A673 (cell line): Measurements from ENCODE around the gene CXCR6. TPM values are rescaled to one million over a fixed set of nuclear protein-coding genes. Genes with fewer than 3 reads are reported as not detected.

Experiments
- BruUV-seq: library from RNA; stranded (reverse); fragments of 400-500 nt; replicated peaks from 2 replicates; lab custom pipeline; 2021; lab: Mats Ljungman, UMichigan
- CTCF ChIA-PET: fragments of 300-600 bp; sonication (Branson Sonifier 250); formaldehyde crosslinking; loops from one replicate; lab custom pipeline; 2022; ENCODE audit warnings: antibody characterized with exemption; lab: Charles Lee
- POLR2A ChIA-PET: fragments of 300-600 bp; sonication (Branson Sonifier 250); formaldehyde crosslinking; loops from one replicate; lab custom pipeline; 2022; ENCODE audit warnings: antibody characterized with exemption; ENCODE audit not compliant: low non-redundant PET; lab: Charles Lee
- DNase-seq: peaks from one replicate; pipeline ENCODE4 v3.0.0-alpha.2; 2015; ENCODE audit warnings: low spot score
- H3K27ac ChIP-seq: fragments of 200-600 bp; sonication (generic); 2 replicates; pipeline ENCODE4 v1.5.1; 2016; ENCODE audit warnings: mixed run types, low read depth, mild to moderate bottlenecking, mixed read lengths, antibody characterized with exemption, low read length; ENCODE audit not compliant: poor library complexity, severe bottlenecking
- H3K27me3 ChIP-seq: fragments of 200-600 bp; sonication (generic); replicated peaks from 2 replicates; pipeline ENCODE4 v1.6.1; 2017; ENCODE audit warnings: mixed run types, low read depth, mild to moderate bottlenecking, mixed read lengths, antibody characterized with exemption, low read length; ENCODE audit not compliant: insufficient read depth, poor library complexity
- H3K36me3 ChIP-seq: fragments of 200-600 bp; sonication (generic); 2 replicates; pipeline ENCODE4 v1.6.1; 2016; ENCODE audit warnings: mixed run types, mild to moderate bottlenecking, mixed read lengths, antibody characterized with exemption, low read length; ENCODE audit not compliant: insufficient read depth, poor library complexity, severe bottlenecking
- H3K4me1 ChIP-seq: fragments of 200-600 bp; sonication (generic); 2 replicates; pipeline ENCODE4 v1.6.1; 2017; ENCODE audit warnings: mixed run types, mild to moderate bottlenecking, mixed read lengths, antibody characterized with exemption, low read length; ENCODE audit not compliant: insufficient read depth, poor library complexity, severe bottlenecking
- H3K4me3 ChIP-seq: fragments of 200-600 bp; sonication (generic); 2 replicates; pipeline ENCODE4 v1.5.1; 2016; ENCODE audit warnings: low read depth, mixed run types, mild to moderate bottlenecking, mixed read lengths, low read length; ENCODE audit not compliant: poor library complexity, severe bottlenecking
- H3K9me3 ChIP-seq: fragments of 200-600 bp; sonication (generic); 2 replicates; pipeline ENCODE4 v1.6.1; 2016; ENCODE audit warnings: mixed run types, low read depth, mild to moderate bottlenecking, mixed read lengths, antibody characterized with exemption, low read length; ENCODE audit not compliant: poor library complexity, severe bottlenecking
- EZH2 ChIP-seq: fragments of 200-600 bp; sonication (generic); IDR thresholded peaks from 2 replicates; pipeline ENCODE4 v1.6.1; 2017; ENCODE audit warnings: borderline replicate concordance, low read depth, mild to moderate bottlenecking, mixed read lengths, antibody characterized with exemption, low read length; ENCODE audit not compliant: poor library complexity, severe bottlenecking
- intact Hi-C: fragments of 100-400 bp; cut with micrococcal nuclease; formaldehyde crosslinking; loops from one replicate; pipeline ENCODE4 v1.10.0; 2022; ENCODE audit not compliant: unreplicated experiment
- total RNA-seq: library from RNA; stranded (reverse); gene quantifications from 2 replicates; pipeline ENCODE4 v1.2.3, GENCODE V29; 2021
- TF ChIP-seq, protein P1 (sequence below): fragments of 300-800, 200-600 bp; sonication (generic); conservative IDR thresholded peaks from 2 replicates; pipeline ENCODE4 v1.5.1; 2017; ENCODE audit warnings: low read depth, mild to moderate bottlenecking, antibody characterized with exemption, low read length, moderate library complexity, mixed read lengths

CXCR6 gene
- total RNA-seq, 1 experiment from 2014 or later: not detected

GRCh38 chr3:45906681-45907407, 36.4 kb upstream of the CXCR6 start:
- BruUV-seq: no TSS peak
- intact Hi-C loops: no loop called here
- no peak for DNase-seq

DNA sequence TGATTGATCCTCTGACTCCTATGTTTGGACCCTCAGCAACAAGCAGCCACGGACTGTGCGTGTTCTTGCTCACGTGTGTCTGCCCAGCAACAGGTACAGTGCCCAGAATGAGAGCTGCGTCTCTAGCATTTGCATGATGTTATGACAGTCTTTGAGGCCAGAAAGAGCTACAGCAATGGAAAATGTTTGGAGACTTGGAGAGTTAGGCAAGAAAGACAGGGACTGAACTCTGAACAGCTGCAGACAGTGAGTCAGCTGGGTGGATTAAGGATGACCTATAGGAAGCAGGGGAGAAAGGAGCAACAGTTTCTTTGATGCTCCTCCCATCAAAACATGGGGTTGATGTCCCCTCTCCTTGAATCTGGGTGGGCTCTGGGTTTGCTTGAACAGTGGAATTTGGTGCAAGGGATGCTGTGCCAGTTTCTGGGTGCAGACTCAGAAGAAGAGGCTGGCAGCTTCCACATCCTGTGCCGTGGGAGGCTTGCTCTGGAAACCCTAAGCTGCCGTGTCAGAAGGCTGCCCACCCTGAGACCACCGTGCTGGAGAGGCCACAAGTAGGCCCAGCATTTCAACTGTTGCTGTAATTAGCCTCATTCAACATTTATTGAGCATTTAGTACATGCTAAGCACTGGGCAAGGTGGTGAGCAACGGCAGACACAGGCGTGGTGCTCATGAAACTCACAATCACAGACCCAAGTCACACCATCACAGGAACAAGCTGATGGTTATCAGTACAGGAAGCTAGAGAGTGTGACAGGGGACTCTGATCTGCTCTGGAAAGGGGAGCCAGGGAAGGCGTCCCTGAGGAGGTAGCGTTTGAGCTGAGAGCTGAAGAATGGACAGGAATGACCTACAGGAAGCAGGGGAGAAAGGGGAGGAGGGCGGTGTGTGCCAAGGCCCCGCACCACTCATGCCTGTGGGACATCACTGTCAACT, 35.2 kb upstream of the CXCR6 start:
- BruUV-seq: no TSS peak
- Histone ChIP-seq H3K27me3 (no peaks in the 10 kb centered on the region), H3K36me3 (no peaks in the 10 kb centered on the region), H3K9me3 (no peaks in the 10 kb centered on the region), H3K4me1 (no peaks in the 10 kb centered on the region), H3K27ac (no peak overlapping the region), H3K4me3 (no peak overlapping the region)
- TF ChIP-seq, protein P1, sequence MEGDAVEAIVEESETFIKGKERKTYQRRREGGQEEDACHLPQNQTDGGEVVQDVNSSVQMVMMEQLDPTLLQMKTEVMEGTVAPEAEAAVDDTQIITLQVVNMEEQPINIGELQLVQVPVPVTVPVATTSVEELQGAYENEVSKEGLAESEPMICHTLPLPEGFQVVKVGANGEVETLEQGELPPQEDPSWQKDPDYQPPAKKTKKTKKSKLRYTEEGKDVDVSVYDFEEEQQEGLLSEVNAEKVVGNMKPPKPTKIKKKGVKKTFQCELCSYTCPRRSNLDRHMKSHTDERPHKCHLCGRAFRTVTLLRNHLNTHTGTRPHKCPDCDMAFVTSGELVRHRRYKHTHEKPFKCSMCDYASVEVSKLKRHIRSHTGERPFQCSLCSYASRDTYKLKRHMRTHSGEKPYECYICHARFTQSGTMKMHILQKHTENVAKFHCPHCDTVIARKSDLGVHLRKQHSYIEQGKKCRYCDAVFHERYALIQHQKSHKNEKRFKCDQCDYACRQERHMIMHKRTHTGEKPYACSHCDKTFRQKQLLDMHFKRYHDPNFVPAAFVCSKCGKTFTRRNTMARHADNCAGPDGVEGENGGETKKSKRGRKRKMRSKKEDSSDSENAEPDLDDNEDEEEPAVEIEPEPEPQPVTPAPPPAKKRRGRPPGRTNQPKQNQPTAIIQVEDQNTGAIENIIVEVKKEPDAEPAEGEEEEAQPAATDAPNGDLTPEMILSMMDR: no peak
- no peak for TF ChIP-seq EZH2
- intact Hi-C loops: no loop called here
- CTCF ChIA-PET: no interaction called here
- no peak for DNase-seq
- POLR2A ChIA-PET: no interaction called here

More at GRCh38 chr3:45906681-45907407, 36.4 kb upstream of the CXCR6 start:
- no peaks in the 10 kb centered on the region for H3K36me3 ChIP-seq
- no peak overlapping the region for H3K27ac ChIP-seq
- no peak overlapping the region for H3K4me3 ChIP-seq
- H3K27me3 ChIP-seq: no peaks in the 10 kb centered on the region
- TF ChIP-seq, protein P1: no peak
- TF ChIP-seq EZH2: no peak
- CTCF ChIA-PET: no interaction called here
- H3K9me3 ChIP-seq: no peaks in the 10 kb centered on the region
- POLR2A ChIA-PET: no interaction called here
- no peaks in the 10 kb centered on the region for H3K4me1 ChIP-seq

DNA sequence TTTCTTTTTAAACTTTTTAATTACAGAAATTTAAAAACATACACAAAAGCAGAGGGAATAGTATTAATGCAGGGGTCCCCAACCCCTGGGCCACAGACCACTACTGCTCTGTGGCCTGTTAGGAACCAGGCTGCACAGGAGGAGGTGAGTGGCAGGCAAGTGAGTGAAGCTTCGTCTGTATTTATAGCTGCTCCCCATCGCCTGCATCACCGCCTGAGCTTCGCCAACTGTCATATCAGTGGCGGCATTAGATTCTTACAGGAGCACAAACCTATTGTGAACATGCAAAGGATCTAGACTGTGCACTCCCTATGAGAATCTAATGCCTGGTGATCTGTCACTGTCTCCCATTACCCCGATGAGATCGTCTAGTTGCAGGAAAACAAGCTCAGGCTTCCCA, 34.5 kb upstream of the CXCR6 start:
- BruUV-seq: no TSS peak
- ChIA-PET POLR2A (no interaction called here), CTCF (no interaction called here)
- Histone ChIP-seq H3K27ac (no peak overlapping the region), H3K4me1 (no peaks in the 10 kb centered on the region), H3K4me3 (no peak overlapping the region), H3K36me3 (no peaks in the 10 kb centered on the region), H3K9me3 (no peaks in the 10 kb centered on the region), H3K27me3 (no peaks in the 10 kb centered on the region)
- DNase-seq: no peak
- intact Hi-C loops: no loop called here
- TF ChIP-seq, protein P1: no peak
- no peak for TF ChIP-seq EZH2
